Ovary (tissue), 9 donors: ENCODE data around the gene ELMO2. TPM values are rescaled to one million over a fixed set of nuclear protein-coding genes. Genes with fewer than 3 reads are reported as not detected.
A peak's percentile ranks its signal among the peaks of the same experiment; 100 is the strongest.

Experiments
- DNase-seq, 5 donors: peaks; one replicate each; pipeline ENCODE4 v3.0.0-alpha.2; 2019 to 2020
- H3K27ac ChIP-seq, 2 donors: fragments of 200-600 bp; one replicate each; pipeline versions ENCODE4 v1.5.1 to v1.8.0; 2019 to 2022
- H3K27me3 ChIP-seq: fragments of 200-600 bp; one replicate; pipeline ENCODE4 v1.8.0; 2022
- H3K36me3 ChIP-seq: fragments of 200-600 bp; sonication (generic); one replicate; pipeline ENCODE4 v1.5.1; 2019
- H3K4me1 ChIP-seq: one replicate; pipeline ENCODE4 v1.8.1; 2013; ENCODE audit warnings: mild to moderate bottlenecking, moderate library complexity; ENCODE audit not compliant: insufficient read depth
- H3K4me3 ChIP-seq: fragments of 200-600 bp; sonication (generic); one replicate; pipeline ENCODE4 v1.5.1; 2017
- H3K9me3 ChIP-seq, 2 donors: fragments of 200-600 bp in 1 of 2; sonication (generic) in 1 of 2; one replicate each; pipeline versions ENCODE4 v1.5.1 to v1.8.1; 2013 to 2019; ENCODE audit warnings: mild to moderate bottlenecking in 1 of 2, moderate library complexity in 1 of 2
- CTCF ChIP-seq, 3 donors: fragments of 450-650 bp in 2 of 3; fragments of 200-600 bp in 1 of 3; IDR thresholded peaks; one replicate each; pipeline versions ENCODE4 v1.5.1 to v1.8.0; 2016 to 2022; ENCODE audit warnings: antibody characterized with exemption in 3 of 3, mild to moderate bottlenecking in 1 of 3
- EP300 ChIP-seq: sonication (generic); formaldehyde crosslinking; IDR thresholded peaks from one replicate; pipeline ENCODE4 v1.6.1; 2017; ENCODE audit warnings: antibody characterized with exemption
- POLR2A ChIP-seq: fragments of 450-650 bp; IDR thresholded peaks from one replicate; pipeline ENCODE4 v1.6.1; 2017; ENCODE audit warnings: antibody characterized with exemption, mild to moderate bottlenecking, moderate library complexity
- WGBS, 3 donors: extraction: QIAGEN DNeasy Blood & Tissue Kit in 1 of 3; methylation state at CpG; one replicate each; pipeline versions ENCODE4 v1.1.5 to v1.1.7; 2013 to 2017; 5-methylcytosine and 5-hydroxymethylcytosine counted together
- intact Hi-C, 4 donors: fragments of 100-400 bp; cut with DNase I; formaldehyde crosslinking; loops; one replicate each; pipeline versions ENCODE4 v1.11.0 to v1.15.1; 2022 to 2023
- polyA plus RNA-seq, 2 donors: library from polyadenylated mRNA; stranded (reverse); fragments of 200-250 nt in 1 of 2; fragments of 350-450 nt in 1 of 2; fragmentation: Illumina TruSeq in 1 of 2; extraction: RNeasy Lipid Tissue Mini Kit (QIAGEN cat#74804) in 1 of 2; gene quantifications; one replicate each; pipeline ENCODE4 v1.2.3, GENCODE V29; 2013 to 2014
- total RNA-seq, 7 donors: library from RNA; depleted of rRNA in 2 of 7; stranded (reverse); fragments of >200 nt in 2 of 7; fragmentation: NEBNext Ultra II Directional in 3 of 7; extraction: Animal tissue kit (Norgen Biotek cat#: 25700) in 3 of 7; gene quantifications; one replicate each; pipeline versions ENCODE4 v1.1.0 to v1.2.4, GENCODE V29; 2016 to 2023
- donor health status: DM: no; HTN: no; CAD: no; lungs with moderate emphysema.
- donor health status: DM: no; HTN: no; CAD: no.
- donor health status: Bipolar disorder and iron deficiency.
- donor health status: DM: yes; HTN: yes; CAD: no.
- donor health status: DM: no; HTN: no; CAD: no.
- donor health status: DM: yes; HTN: yes; CAD: no.

ELMO2 gene
- total and polyA plus RNA-seq, 9 donors, result 19.1 to 57.6 (median 41.0) TPM

GRCh38 chr20:46366826-46367225, 39.6 kb downstream of the ELMO2 start:
- intact Hi-C loops, result no loop called here
- TF ChIP-seq CTCF (IDR thresholded peaks at IDR 0.05), result no peak
- TF ChIP-seq POLR2A, result no peak
- TF ChIP-seq EP300, result no peak

GRCh38 chr20:46365487-46366220, 40.8 kb downstream of the ELMO2 start:
- Histone ChIP-seq H3K4me1 (peaks cover 2% of the 10 kb centered on the region), H3K4me3 (no peak overlapping the region), H3K36me3 (no peaks in the 10 kb centered on the region), H3K27me3 (no peaks in the 10 kb centered on the region), H3K27ac (no peak overlapping the region), H3K9me3 (no peaks in the 10 kb centered on the region)
- intact Hi-C loops, result no loop called here
- no peak for DNase-seq
- 64 to 65% (median 64%) methylated on average over 5 of the region's 5 CpGs for WGBS, 3 donors
- TF ChIP-seq CTCF (IDR thresholded peaks at IDR 0.05) (no peak), EP300 (no peak), POLR2A (no peak)

More at GRCh38 chr20:46366826-46367225, 39.6 kb downstream of the ELMO2 start:
- DNase-seq, result no peak
- WGBS, 3 donors, result 79 to 85% (median 82%) methylated on average over 5 of the region's 5 CpGs
- Histone ChIP-seq H3K27ac (no peak overlapping the region), H3K4me3 (no peak overlapping the region), H3K36me3 (no peaks in the 10 kb centered on the region), H3K9me3 (no peaks in the 10 kb centered on the region), H3K4me1 (peaks cover 2% of the 10 kb centered on the region), H3K27me3 (no peaks in the 10 kb centered on the region)

- H3K4me1 ChIP-seq, result peaks cover 2% of the 10 kb centered on the region
- peak overlapping the region; percentile 100 for H3K4me3 ChIP-seq
- WGBS, 3 donors, result 38 to 48% (median 46%) methylated on average over 10 of the region's 10 CpGs
- no peaks in the 10 kb centered on the region for H3K27me3 ChIP-seq
- DNase-seq, result no peak
- H3K27ac ChIP-seq, result peak overlapping the region; percentile 87
- no peaks in the 10 kb centered on the region for H3K36me3 ChIP-seq
- H3K9me3 ChIP-seq, result no peaks in the 10 kb centered on the region
- intact Hi-C loops, result loop anchor here in 1 of 4 donors (1.0 kb wide), 1 partner anchor 41 kb away; the partner anchor contains the start of gene ELMO2
- TF ChIP-seq POLR2A, result no peak
- TF ChIP-seq CTCF (IDR thresholded peaks at IDR 0.05), result no peak
- TF ChIP-seq EP300, result no peak
Observed at GRCh38 chr20:46364670-46365486, 41.5 kb downstream of the ELMO2 start.

- peak overlapping the region; percentile 87 for H3K27ac ChIP-seq
- intact Hi-C loops, result loop anchor here in 1 of 4 donors (1.0 kb wide), 1 partner anchor 42 kb away; the partner anchor contains the start of gene ELMO2
- peak; percentile 85 to 92 (median 89) for DNase-seq
- H3K27me3 ChIP-seq, result no peaks in the 10 kb centered on the region
- TF ChIP-seq CTCF (IDR thresholded peaks at IDR 0.05) (no peak), POLR2A (peak; percentile 91), EP300 (no peak)
- H3K4me3 ChIP-seq, result peak overlapping the region; percentile 100
- H3K4me1 ChIP-seq, result peaks cover 2% of the 10 kb centered on the region
- H3K9me3 ChIP-seq, result no peaks in the 10 kb centered on the region
- WGBS, 3 donors, result 0 to 1% (median 0%) methylated on average over 27 to 64 of the region's 64 CpGs
- no peaks in the 10 kb centered on the region for H3K36me3 ChIP-seq
Observed at GRCh38 chr20:46363874-46364669, 42.3 kb downstream of the ELMO2 start.
